Breast epithelium (tissue), 4 donors: ENCODE measurements around the gene ZGPAT. TPM values are rescaled to one million over a fixed set of nuclear protein-coding genes. Genes with fewer than 3 reads are reported as not detected.

Source experiments
- DNase-seq, 2 donors: peaks; one replicate each; pipeline ENCODE4 v3.0.0-alpha.2; 2019; ENCODE audit warnings: low spot score in 2 of 2
- H3K27ac ChIP-seq, 2 donors: fragments of 200-600 bp; sonication (generic) in 1 of 2; one replicate each; pipeline ENCODE4 v1.5.1; 2016 to 2019; ENCODE audit warnings: mild to moderate bottlenecking in 1 of 2
- H3K27me3 ChIP-seq, 2 donors: fragments of 200-600 bp; sonication (generic) in 1 of 2; one replicate each; pipeline versions ENCODE4 v1.5.1 to v1.6.0; 2017 to 2019; ENCODE audit warnings: control low read depth in 1 of 2, mild to moderate bottlenecking in 1 of 2
- H3K36me3 ChIP-seq: fragments of 200-600 bp; one replicate; pipeline ENCODE4 v1.5.1; 2019
- H3K4me1 ChIP-seq, 2 donors: fragments of 200-600 bp; sonication (generic); one replicate each; pipeline ENCODE4 v1.5.1; 2016 to 2019; ENCODE audit warnings: control low read depth in 1 of 2
- H3K4me3 ChIP-seq, 3 donors: fragments of 200-600 bp; sonication (generic); 1 replicate in 2 of 3; 2 replicates in 1 of 3; pipeline ENCODE4 v1.5.1; 2016 to 2019; ENCODE audit warnings: mild to moderate bottlenecking in 3 of 3, moderate library complexity in 2 of 3
- H3K9me3 ChIP-seq, 2 donors: fragments of 200-600 bp; sonication (generic) in 1 of 2; one replicate each; pipeline ENCODE4 v1.5.1; 2016 to 2019; ENCODE audit warnings: control low read depth in 1 of 2
- POLR2A ChIP-seq: fragments of 450-650 bp; IDR thresholded peaks from one replicate; pipeline ENCODE4 v1.6.1; 2016; ENCODE audit warnings: antibody characterized with exemption, mild to moderate bottlenecking, moderate library complexity
- POLR2AphosphoS5 ChIP-seq, 3 donors: sonication (generic); formaldehyde crosslinking; IDR thresholded peaks; one replicate each; pipeline ENCODE4 v1.6.1; 2017; ENCODE audit warnings: antibody characterized with exemption in 3 of 3
- intact Hi-C: fragments of 100-400 bp; cut with DNase I; formaldehyde crosslinking; loops from one replicate; pipeline ENCODE4 v1.15.1; 2023; ENCODE audit warnings: low total_unique reads
- total RNA-seq, 3 donors: library from RNA; depleted of rRNA; stranded (reverse); fragments of >200 nt; gene quantifications; one replicate each; pipeline ENCODE4 v1.1.0, GENCODE V29; 2016
- TF ChIP-seq, protein P1 (sequence below), 3 donors: fragments of 450-650 bp; IDR thresholded peaks; one replicate each; pipeline ENCODE4 v1.5.1; 2016 to 2017; ENCODE audit warnings: antibody characterized with exemption in 3 of 3, mild to moderate bottlenecking in 3 of 3, moderate library complexity in 3 of 3

Gene ZGPAT
- total RNA-seq, 3 donors from 2014 or later = 17.6 to 26.9 (median 24.9) TPM

DNA sequence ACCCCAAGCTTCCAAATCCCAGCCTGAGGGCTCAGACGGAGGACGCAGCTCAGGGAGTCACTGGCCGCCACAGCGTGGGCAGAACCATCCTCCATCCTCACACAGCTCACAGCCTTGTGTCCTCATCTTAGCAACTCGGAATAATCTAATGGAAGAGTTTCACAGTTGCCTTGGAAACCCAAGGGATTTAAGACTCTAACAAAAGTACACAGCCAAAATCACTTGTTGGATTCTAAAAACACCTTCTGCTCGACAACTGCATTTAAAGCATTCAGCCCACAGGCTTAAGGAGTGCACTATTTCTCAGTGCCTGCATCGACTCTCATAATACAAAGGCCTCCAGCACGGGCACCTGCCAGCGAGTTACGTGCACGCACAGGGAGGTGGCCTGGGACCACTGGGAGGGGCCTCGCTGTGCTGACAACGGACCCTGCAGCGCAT is 77.9 kb downstream of the ZGPAT start:
- H3K9me3 ChIP-seq = no peaks in the 10 kb centered on the region
- TF ChIP-seq POLR2AphosphoS5 (IDR thresholded peaks at IDR 0.05) = no peak
- TF ChIP-seq, protein P1, sequence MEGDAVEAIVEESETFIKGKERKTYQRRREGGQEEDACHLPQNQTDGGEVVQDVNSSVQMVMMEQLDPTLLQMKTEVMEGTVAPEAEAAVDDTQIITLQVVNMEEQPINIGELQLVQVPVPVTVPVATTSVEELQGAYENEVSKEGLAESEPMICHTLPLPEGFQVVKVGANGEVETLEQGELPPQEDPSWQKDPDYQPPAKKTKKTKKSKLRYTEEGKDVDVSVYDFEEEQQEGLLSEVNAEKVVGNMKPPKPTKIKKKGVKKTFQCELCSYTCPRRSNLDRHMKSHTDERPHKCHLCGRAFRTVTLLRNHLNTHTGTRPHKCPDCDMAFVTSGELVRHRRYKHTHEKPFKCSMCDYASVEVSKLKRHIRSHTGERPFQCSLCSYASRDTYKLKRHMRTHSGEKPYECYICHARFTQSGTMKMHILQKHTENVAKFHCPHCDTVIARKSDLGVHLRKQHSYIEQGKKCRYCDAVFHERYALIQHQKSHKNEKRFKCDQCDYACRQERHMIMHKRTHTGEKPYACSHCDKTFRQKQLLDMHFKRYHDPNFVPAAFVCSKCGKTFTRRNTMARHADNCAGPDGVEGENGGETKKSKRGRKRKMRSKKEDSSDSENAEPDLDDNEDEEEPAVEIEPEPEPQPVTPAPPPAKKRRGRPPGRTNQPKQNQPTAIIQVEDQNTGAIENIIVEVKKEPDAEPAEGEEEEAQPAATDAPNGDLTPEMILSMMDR (IDR thresholded peaks at IDR 0.05) = no peak
- no peak for TF ChIP-seq POLR2A
- no peaks in the 10 kb centered on the region for H3K27me3 ChIP-seq
- no peaks in the 10 kb centered on the region for H3K36me3 ChIP-seq
- DNase-seq = no peak
- H3K27ac ChIP-seq = peak overlapping the region in 1 of 2 donors; percentile 58
- no peak overlapping the region for H3K4me3 ChIP-seq
- H3K4me1 ChIP-seq = no peaks in the 10 kb centered on the region
- intact Hi-C loops = no loop called here

Other genes starting within 250 kb of the ZGPAT start
- gene KCNQ2, start 235.4 kb upstream of the ZGPAT start, total RNA-seq = not detected
- 10 to 100 TPM in 1 of 3 donors, 1 to 10 TPM in 1, under 1 TPM in 1; 0.48 to 20.6 (median 4.8) TPM for gene EEF1A2, start 209.0 kb upstream of the ZGPAT start, total RNA-seq
- 100 to 1,000 TPM in 2 of 3 donors, 10 to 100 TPM in 1; 71.8 to 151 (median 133) TPM for gene PPDPF, start 187.3 kb upstream of the ZGPAT start, total RNA-seq
- 1 to 10 TPM in 1 of 3 donors, under 1 TPM in 2; 0.16 to 2.3 (median 0.88) TPM for gene PTK6, start 170.7 kb upstream of the ZGPAT start, total RNA-seq
- gene SRMS, start 160.3 kb upstream of the ZGPAT start, total RNA-seq = under 1 TPM in 2 of 3 donors, not detected in 1; 0.59 to 0.66 TPM
- under 1 TPM; 0.29 to 0.33 (median 0.32) TPM for gene FNDC11, start 153.9 kb upstream of the ZGPAT start, total RNA-seq
- gene HELZ2, start 133.8 kb upstream of the ZGPAT start, total RNA-seq = 10 to 100 TPM in 2 of 3 donors, 1 to 10 TPM in 1; 9.9 to 22.6 (median 20.3) TPM
- gene GMEB2, start 80.9 kb upstream of the ZGPAT start, total RNA-seq = 10 to 100 TPM in 2 of 3 donors, 1 to 10 TPM in 1; 6.6 to 11.0 (median 10.2) TPM
- gene STMN3, start 54.6 kb upstream of the ZGPAT start, total RNA-seq = 10 to 100 TPM; 11.8 to 19.6 (median 17.7) TPM
- gene RTEL1, start 49.7 kb upstream of the ZGPAT start, total RNA-seq = 10 to 100 TPM; 12.5 to 22.3 (median 15.1) TPM
- 10 to 100 TPM in 1 of 3 donors, 1 to 10 TPM in 2; 2.8 to 40.0 (median 7.4) TPM for gene TNFRSF6B, start 11.4 kb upstream of the ZGPAT start, total RNA-seq
- gene ARFRP1, start 63 bp upstream of the ZGPAT start, total RNA-seq = 10 to 100 TPM; 30.7 to 41.0 (median 32.3) TPM
- gene LIME1, start 28.6 kb downstream of the ZGPAT start, total RNA-seq = 10 to 100 TPM in 2 of 3 donors, 1 to 10 TPM in 1; 7.0 to 16.7 (median 12.0) TPM
- 10 to 100 TPM; 22.9 to 58.9 (median 36.9) TPM for gene SLC2A4RG, start 31.7 kb downstream of the ZGPAT start, total RNA-seq
- gene ZBTB46, start 123.2 kb downstream of the ZGPAT start, total RNA-seq = 10 to 100 TPM in 2 of 3 donors, 1 to 10 TPM in 1; 8.2 to 18.7 (median 10.7) TPM
- not detected for gene ABHD16B, start 153.5 kb downstream of the ZGPAT start, total RNA-seq
- 100 to 1,000 TPM in 1 of 3 donors, 10 to 100 TPM in 2; 75.1 to 146 (median 84.2) TPM for gene TPD52L2, start 157.2 kb downstream of the ZGPAT start, total RNA-seq
- 10 to 100 TPM; 31.1 to 37.9 (median 37.0) TPM for gene DNAJC5, start 187.1 kb downstream of the ZGPAT start, total RNA-seq
- gene UCKL1, start 248.4 kb downstream of the ZGPAT start, total RNA-seq = 10 to 100 TPM; 24.2 to 44.9 (median 36.3) TPM